PC-3 (cell line): Measurements from ENCODE around the gene BCR. TPM values are rescaled to one million over a fixed set of nuclear protein-coding genes. Genes with fewer than 3 reads are reported as not detected.

Source experiments
- ATAC-seq: fragments of 200-7000 bp; cut with Tn5 transposase; 2 replicates; pipeline ENCODE4 v1.9.1; 2020; ENCODE audit warnings: mild to moderate bottlenecking, moderate library complexity
- BruUV-seq: library from RNA; stranded (reverse); fragments of 400-500 nt; replicated peaks from 2 replicates; lab custom pipeline; 2021; lab: Mats Ljungman, UMichigan
- CTCF ChIA-PET: fragments of 300-600 bp; sonication (Branson Sonifier 250); formaldehyde crosslinking; loops from one replicate; lab custom pipeline; 2022; ENCODE audit warnings: antibody characterized with exemption; lab: Charles Lee
- POLR2A ChIA-PET: fragments of 300-600 bp; sonication (Branson Sonifier 250); formaldehyde crosslinking; loops from one replicate; lab custom pipeline; 2022; ENCODE audit warnings: antibody characterized with exemption; ENCODE audit not compliant: unreplicated experiment; lab: Charles Lee
- DNase-seq: peaks from one replicate; pipeline ENCODE4 v3.0.0-alpha.2; 2015
- H2AFZ ChIP-seq: fragments of 300-600 bp; sonication (generic); 2 replicates; pipeline ENCODE4 v1.6.0; 2016; ENCODE audit warnings: antibody characterized with exemption, low read length
- H3F3A ChIP-seq: fragments of 300-600 bp; sonication (generic); one replicate; pipeline ENCODE4 v1.6.0; 2017; ENCODE audit warnings: antibody characterized with exemption, low read length, control low read depth, mild to moderate bottlenecking; ENCODE audit not compliant: unreplicated experiment
- H3K27ac ChIP-seq: fragments of 300-600 bp; sonication (generic); 2 replicates; pipeline ENCODE4 v1.5.1; 2016; ENCODE audit warnings: mild to moderate bottlenecking, low read length
- H3K27me3 ChIP-seq: fragments of 300-600 bp; sonication (generic); 2 replicates; pipeline ENCODE4 v1.6.1; 2016; ENCODE audit warnings: low read length, mixed read lengths
- H3K36me3 ChIP-seq: fragments of 300-600 bp; sonication (generic); 2 replicates; pipeline ENCODE4 v1.6.1; 2016; ENCODE audit warnings: low read depth, mixed run types, low read length, mixed read lengths
- H3K4me1 ChIP-seq: fragments of 300-600 bp; sonication (generic); 2 replicates; pipeline ENCODE4 v1.5.1; 2016; ENCODE audit warnings: low read length; ENCODE audit not compliant: insufficient read depth
- H3K4me2 ChIP-seq: fragments of 300-600 bp; sonication (generic); 2 replicates; pipeline ENCODE4 v1.6.0; 2016; ENCODE audit warnings: low read length
- H3K4me3 ChIP-seq: fragments of 300-600 bp; sonication (generic); 2 replicates; pipeline ENCODE4 v1.5.1; 2016; ENCODE audit warnings: mild to moderate bottlenecking, low read length, mixed read lengths
- H3K79me2 ChIP-seq: fragments of 300-600 bp; sonication (generic); 2 replicates; pipeline ENCODE4 v1.6.1; 2017; ENCODE audit warnings: low read length, mixed read lengths
- H3K9ac ChIP-seq: fragments of 300-600 bp; sonication (generic); 2 replicates; pipeline ENCODE4 v1.6.0; 2016; ENCODE audit warnings: mild to moderate bottlenecking, low read length
- H3K9me2 ChIP-seq: fragments of 300-600 bp; sonication (generic); replicated peaks from 2 replicates; pipeline ENCODE4 v1.6.1; 2016; ENCODE audit warnings: mixed run types, low read length, mixed read lengths
- H3K9me3 ChIP-seq: fragments of 300-600 bp; sonication (generic); 2 replicates; pipeline ENCODE4 v1.6.1; 2016; ENCODE audit warnings: low read length, mixed read lengths
- H4K20me1 ChIP-seq: fragments of 300-600 bp; sonication (generic); 2 replicates; pipeline ENCODE4 v1.6.1; 2016; ENCODE audit warnings: low read length, mixed read lengths
- EZH2 ChIP-seq: fragments of 300-600 bp; sonication (generic); IDR thresholded peaks from one replicate; pipeline ENCODE4 v1.6.1; 2017; ENCODE audit warnings: antibody characterized with exemption, mild to moderate bottlenecking, low read length; ENCODE audit not compliant: unreplicated experiment
- EZH2phosphoT487 ChIP-seq: fragments of 300-600 bp; sonication (generic); IDR thresholded peaks from 2 replicates; pipeline ENCODE4 v1.6.1; 2018; ENCODE audit warnings: mild to moderate bottlenecking, antibody characterized with exemption, low read length, borderline replicate concordance
- intact Hi-C: fragments of 100-400 bp; cut with micrococcal nuclease; formaldehyde crosslinking; loops from 2 replicates; pipeline ENCODE4 v1.9.0; 2023
- total RNA-seq: library from RNA; depleted of rRNA; stranded (reverse); fragments of >200 nt; gene quantifications from 2 replicates; pipeline ENCODE4 v1.2.3, GENCODE V29; 2014
- TF ChIP-seq, protein P1 (sequence below): fragments of 300-600 bp; sonication (generic); conservative IDR thresholded peaks from 2 replicates; pipeline ENCODE4 v1.5.1; 2017; ENCODE audit warnings: antibody characterized with exemption, low read depth, mild to moderate bottlenecking, low read length

Gene BCR
- total RNA-seq, 1 experiment from 2014 or later: 36.8 TPM

DNA sequence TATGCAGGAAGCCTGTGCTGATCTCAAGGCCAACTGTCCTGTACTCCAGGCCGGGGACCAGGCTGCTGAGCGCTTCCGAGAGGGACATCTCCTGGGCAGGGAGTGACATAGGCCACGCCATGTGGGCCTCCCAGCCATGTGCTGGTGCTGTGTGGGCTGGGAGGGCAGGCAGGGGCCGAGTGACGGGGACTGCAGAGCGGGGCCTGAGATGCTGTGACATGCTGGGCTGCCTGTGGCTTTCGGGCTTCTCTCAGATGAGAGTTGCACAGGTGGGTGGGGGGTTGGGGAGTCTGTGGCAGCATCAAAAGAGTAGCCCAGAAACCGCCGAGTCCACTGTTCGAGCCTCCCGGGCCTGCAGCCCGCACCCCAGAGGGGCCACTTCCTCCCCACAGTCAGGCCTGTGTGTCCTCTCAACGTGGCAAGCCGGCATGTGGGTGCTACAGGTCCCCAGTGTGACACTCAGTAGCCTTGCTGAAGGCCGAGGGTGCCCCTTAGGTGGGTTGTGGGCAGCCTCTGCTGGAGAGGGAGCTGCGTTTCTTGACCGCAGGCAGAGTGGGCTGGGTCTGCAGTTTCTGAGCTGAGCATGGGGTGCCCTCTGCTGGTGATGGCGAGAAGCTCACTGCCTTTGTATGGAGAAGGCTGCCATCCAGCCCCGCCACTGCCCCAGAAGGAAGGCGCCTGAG is 101.2 kb downstream of the BCR start:
- POLR2A ChIA-PET: interaction anchor here (1.0 to 1.3 kb wide), 2 partner anchors 99 to 101 kb away, joined by 3 to 10 read pairs; partner anchors contain the start of gene BCR
- peak; percentile 76 for DNase-seq
- H3K79me2 ChIP-seq: no peaks in the 10 kb centered on the region
- no peak for TF ChIP-seq EZH2
- TF ChIP-seq, protein P1, sequence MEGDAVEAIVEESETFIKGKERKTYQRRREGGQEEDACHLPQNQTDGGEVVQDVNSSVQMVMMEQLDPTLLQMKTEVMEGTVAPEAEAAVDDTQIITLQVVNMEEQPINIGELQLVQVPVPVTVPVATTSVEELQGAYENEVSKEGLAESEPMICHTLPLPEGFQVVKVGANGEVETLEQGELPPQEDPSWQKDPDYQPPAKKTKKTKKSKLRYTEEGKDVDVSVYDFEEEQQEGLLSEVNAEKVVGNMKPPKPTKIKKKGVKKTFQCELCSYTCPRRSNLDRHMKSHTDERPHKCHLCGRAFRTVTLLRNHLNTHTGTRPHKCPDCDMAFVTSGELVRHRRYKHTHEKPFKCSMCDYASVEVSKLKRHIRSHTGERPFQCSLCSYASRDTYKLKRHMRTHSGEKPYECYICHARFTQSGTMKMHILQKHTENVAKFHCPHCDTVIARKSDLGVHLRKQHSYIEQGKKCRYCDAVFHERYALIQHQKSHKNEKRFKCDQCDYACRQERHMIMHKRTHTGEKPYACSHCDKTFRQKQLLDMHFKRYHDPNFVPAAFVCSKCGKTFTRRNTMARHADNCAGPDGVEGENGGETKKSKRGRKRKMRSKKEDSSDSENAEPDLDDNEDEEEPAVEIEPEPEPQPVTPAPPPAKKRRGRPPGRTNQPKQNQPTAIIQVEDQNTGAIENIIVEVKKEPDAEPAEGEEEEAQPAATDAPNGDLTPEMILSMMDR: peak; percentile 82
- H4K20me1 ChIP-seq: no peaks in the 10 kb centered on the region
- CTCF ChIA-PET: interaction anchor here (0.6 to 1.3 kb wide), 8 partner anchors 39 to 322 kb away, joined by 3 to 25 read pairs (median 4); partner anchors contain the start of gene BCR
- peak overlapping the region; percentile 81 for H2AFZ ChIP-seq
- H3K27ac ChIP-seq: peak overlapping the region; percentile 81
- H3K36me3 ChIP-seq: no peaks in the 10 kb centered on the region
- no TSS peak for BruUV-seq
- ATAC-seq: peak; percentile 70
- peak overlapping the region; percentile 82 for H3K4me2 ChIP-seq
- no peaks in the 10 kb centered on the region for H3K27me3 ChIP-seq
- peaks cover 22% of the 10 kb centered on the region for H3K4me1 ChIP-seq
- H3F3A ChIP-seq: no peaks in the 10 kb centered on the region
- intact Hi-C loops: loop anchor here (1.0 to 5.0 kb wide), 3 partner anchors 39 to 103 kb away; no protein-coding TSS in a partner anchor
- H3K9me2 ChIP-seq: no peaks in the 10 kb centered on the region
- H3K9me3 ChIP-seq: no peaks in the 10 kb centered on the region
- H3K9ac ChIP-seq: no peak overlapping the region; the same call in 1 of the 2 replicates
- H3K4me3 ChIP-seq: peak overlapping the region; percentile 54; the same call in 1 of the 2 replicates

DNA sequence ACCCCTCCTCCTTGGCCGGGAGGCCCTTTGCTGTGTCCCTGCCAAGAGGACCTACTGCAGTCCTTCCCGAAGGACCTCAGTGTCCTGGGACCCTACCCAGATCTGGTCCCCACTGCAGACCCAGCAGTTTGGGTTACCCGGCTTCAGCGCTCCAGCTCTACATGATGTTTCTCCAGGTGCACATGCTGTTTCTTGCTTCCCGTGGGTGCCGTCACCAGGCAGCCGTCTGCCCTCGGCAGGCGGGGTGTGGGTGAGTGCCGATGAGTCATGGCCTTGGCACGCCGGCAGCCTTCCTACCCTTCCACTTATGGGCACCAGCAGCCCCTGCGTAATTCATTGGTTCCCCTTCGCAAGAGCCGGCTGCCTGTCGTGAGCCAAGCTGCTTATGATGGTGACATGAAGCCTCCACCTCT is 101.8 kb downstream of the BCR start:
- peak overlapping the region; percentile 81 for H3K27ac ChIP-seq
- POLR2A ChIA-PET: interaction anchor here (1.0 to 1.3 kb wide), 2 partner anchors 99 to 102 kb away, joined by 3 to 10 read pairs; partner anchors contain the start of gene BCR
- H3K4me1 ChIP-seq: peaks cover 22% of the 10 kb centered on the region
- H2AFZ ChIP-seq: peak overlapping the region; percentile 81
- CTCF ChIA-PET: interaction anchor here (0.7 to 1.3 kb wide), 7 partner anchors 56 to 322 kb away, joined by 3 to 25 read pairs (median 4); partner anchors contain the start of gene BCR
- DNase-seq (peak; percentile 91), ATAC-seq (peak; percentile 86)
- H3K9me2 ChIP-seq: no peaks in the 10 kb centered on the region
- H3K27me3 ChIP-seq: no peaks in the 10 kb centered on the region
- no peaks in the 10 kb centered on the region for H4K20me1 ChIP-seq
- peak overlapping the region; percentile 82 for H3K4me2 ChIP-seq
- no peaks in the 10 kb centered on the region for H3F3A ChIP-seq
- H3K9ac ChIP-seq: no peak overlapping the region; the same call in 1 of the 2 replicates
- intact Hi-C loops: loop anchor here (1.0 to 5.0 kb wide), 3 partner anchors 40 to 104 kb away; no protein-coding TSS in a partner anchor
- no peaks in the 10 kb centered on the region for H3K79me2 ChIP-seq
- no peaks in the 10 kb centered on the region for H3K9me3 ChIP-seq
- no peaks in the 10 kb centered on the region for H3K36me3 ChIP-seq
- H3K4me3 ChIP-seq: peak overlapping the region; percentile 54; the same call in 1 of the 2 replicates
- BruUV-seq: no TSS peak
- TF ChIP-seq, protein P1: 0 out of 2 replicates have a peak, but pooled peaks have one; percentile 34
- no peak for TF ChIP-seq EZH2
- TF ChIP-seq EZH2phosphoT487: no peak
